GM12872 (cell line): ENCODE measurements around the gene PTPRD.
A peak's percentile ranks its signal among the peaks of the same experiment; 100 is the strongest.

Experiments
- TF ChIP-seq, protein P1 (sequence below): IDR thresholded peaks from 3 replicates; pipeline ENCODE4 v1.5.1; 2011; ENCODE audit warnings: low read depth, mild to moderate bottlenecking, low read length, moderate library complexity; ENCODE audit not compliant: insufficient read depth

Gene PTPRD

DNA sequence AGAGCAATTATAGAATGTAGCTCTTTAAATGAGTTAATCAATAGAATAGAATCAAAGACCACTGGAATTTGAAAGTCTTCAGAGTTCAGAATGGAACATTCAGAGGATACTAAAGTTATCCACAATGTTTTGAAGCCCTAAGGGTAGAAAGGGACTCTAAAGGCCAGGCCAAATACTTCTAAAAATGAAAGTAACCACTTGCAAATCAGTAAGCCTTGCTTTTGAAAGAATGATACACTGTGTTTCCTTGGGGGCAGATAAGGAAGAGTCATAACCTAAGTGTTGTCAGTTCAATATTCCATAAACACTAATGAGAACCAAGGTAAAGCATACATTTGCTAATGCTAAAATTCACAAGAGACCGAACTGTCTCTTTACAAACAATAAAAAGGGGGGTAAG is 813.5 kb downstream of the PTPRD start:
- TF ChIP-seq, protein P1, sequence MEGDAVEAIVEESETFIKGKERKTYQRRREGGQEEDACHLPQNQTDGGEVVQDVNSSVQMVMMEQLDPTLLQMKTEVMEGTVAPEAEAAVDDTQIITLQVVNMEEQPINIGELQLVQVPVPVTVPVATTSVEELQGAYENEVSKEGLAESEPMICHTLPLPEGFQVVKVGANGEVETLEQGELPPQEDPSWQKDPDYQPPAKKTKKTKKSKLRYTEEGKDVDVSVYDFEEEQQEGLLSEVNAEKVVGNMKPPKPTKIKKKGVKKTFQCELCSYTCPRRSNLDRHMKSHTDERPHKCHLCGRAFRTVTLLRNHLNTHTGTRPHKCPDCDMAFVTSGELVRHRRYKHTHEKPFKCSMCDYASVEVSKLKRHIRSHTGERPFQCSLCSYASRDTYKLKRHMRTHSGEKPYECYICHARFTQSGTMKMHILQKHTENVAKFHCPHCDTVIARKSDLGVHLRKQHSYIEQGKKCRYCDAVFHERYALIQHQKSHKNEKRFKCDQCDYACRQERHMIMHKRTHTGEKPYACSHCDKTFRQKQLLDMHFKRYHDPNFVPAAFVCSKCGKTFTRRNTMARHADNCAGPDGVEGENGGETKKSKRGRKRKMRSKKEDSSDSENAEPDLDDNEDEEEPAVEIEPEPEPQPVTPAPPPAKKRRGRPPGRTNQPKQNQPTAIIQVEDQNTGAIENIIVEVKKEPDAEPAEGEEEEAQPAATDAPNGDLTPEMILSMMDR, result no peak

DNA sequence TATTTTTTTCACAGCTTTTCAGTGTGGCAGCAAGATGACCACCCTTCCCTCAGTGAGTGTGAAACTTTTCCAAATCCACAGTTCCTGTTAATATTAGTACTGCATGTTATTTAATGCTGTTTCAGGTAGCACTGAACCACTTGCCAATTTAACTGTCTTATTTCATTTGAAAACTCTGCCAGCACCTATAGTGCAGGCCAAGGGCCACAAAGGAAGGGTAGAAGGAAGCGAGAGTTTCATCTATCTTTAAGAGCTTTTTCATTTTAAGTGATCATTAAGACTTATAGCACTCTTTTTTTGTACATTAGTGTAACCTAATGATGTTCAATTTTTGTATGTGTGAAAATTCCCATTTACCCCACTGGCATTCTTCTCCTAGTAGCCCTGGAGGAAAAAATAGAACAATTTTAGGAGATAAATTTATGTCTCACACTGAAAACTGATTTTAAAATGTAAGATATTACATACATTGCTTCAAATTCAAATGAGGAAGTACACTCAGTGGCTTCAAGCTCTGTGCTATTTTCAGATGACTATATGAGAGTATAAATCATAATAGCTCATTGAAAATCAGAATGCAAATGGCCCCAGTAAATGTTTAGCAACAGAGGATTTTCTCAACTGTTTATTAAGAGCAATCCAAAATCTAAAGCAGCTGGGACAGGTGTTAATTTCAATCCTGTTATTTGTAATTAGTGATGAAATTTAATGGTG is 820.5 kb downstream of the PTPRD start:
- TF ChIP-seq, protein P1, result no peak

DNA sequence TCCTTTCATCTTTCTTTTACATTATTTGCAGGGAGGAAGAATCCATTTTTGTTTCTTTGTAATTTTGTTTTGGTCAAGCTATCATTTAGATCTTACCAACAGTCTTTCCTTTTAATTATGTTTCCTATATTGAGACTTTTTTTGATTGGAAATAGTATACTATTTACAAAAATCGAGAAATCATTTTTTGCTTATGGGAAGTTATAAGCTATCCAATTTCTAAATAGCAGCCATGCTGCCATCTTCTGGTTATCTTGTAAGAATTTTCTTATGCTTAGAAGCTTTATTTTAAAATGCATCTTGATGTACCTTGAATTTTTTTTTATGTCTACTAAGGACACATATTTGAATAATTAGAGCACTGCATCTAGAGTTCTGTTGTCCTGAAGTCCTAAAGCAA is 821.2 kb downstream of the PTPRD start:
- TF ChIP-seq, protein P1, result no peak

DNA sequence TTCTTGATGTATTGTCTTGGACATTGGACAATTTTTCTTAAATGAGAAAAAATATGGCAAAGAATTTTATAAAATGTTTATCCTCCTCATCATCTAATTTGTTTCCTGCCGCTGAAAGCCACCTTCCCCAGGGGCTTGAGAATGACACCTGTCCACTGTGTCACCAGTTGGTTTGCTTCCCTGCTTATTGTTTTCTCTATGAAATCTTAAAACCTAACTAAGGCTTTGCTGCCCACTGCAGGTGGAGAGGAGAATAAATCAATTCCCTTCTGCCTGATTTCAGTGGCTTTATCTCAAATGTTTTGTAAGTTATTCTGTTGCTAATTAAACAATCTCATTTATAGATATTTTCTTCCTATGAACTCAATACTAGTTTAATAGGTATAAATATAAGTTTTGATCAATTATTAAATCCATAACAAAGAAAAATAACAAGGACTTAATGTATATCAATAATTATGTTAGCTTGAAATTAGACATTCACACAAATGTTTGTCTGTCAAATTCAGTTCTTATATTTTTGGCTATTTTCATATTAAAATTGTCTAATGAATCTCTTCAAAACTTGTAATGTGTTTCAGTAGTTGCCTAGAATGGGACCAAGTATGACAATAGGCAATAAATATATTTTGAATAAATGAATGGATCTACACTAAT is 822.5 kb downstream of the PTPRD start:
- TF ChIP-seq, protein P1, result peak; percentile 75

DNA sequence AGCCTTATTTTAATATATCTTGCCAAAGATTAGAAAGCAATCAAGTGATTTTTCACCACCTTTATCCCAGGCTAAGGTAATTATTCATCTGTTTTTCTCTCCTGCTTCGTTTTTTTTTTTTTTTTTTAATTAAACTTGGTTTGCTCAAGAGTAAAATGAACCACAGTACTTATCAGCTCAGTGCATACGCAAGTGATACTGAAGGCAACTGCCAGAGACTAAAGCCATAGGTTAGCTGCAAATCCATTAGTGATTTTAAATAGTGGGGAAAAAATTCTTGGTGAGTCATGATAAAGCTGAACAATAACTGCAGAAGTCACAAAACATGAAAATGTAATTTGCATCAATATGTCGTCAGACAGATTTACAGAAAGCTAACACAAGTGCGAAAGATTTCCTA is 829.1 kb downstream of the PTPRD start:
- TF ChIP-seq, protein P1, result no peak

DNA sequence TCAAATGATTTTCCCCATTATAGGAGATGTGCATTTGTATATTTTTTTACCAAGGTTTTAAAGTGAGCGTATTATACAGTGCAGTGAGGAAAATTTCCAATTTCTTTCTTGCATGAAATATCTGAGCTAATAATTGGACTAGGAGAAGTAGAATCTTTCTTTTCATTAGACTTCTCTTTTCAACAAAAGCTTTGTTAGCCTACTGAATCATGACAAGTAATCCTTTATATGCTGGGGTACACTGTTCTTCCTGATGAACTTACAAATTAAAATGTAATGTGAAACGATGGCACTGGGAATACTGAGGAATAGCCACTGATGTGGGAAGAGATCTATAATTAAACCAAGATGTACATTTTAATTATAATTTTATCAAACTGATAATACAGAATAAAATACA is 829.6 kb downstream of the PTPRD start:
- TF ChIP-seq, protein P1, result no peak

DNA sequence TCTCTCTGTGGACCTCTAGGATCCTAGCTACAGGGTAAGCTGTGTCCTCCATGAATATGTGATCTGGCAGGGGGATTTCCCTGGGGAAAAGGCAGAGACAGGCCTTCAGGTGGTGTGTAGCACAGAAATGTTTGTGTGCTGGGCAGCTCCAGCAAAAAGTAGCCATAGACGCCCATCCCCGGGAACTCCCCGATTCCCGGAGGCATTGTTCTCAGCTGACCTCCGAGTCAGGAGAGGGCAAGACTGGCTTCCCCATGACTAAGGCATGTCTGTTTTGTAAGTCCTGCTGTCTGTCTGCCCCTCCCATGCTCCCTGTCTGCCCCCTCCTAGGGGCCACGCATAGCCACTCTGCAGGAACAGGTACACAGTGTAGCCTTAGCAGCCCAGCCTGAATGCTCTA is 834.5 kb downstream of the PTPRD start:
- TF ChIP-seq, protein P1, result no peak
